ENCODE measurements around the gene DAPK3. TPM values are rescaled to one million over a fixed set of nuclear protein-coding genes. Genes with fewer than 3 reads are reported as not detected.
"Not testable (repeated sequence)": the region's sequence is repeated elsewhere in the genome, so short reads cannot be mapped to it uniquely, and the experiment has no call there.

DAPK3 gene
- total RNA-seq, 1 donor, result 209 TPM

- TF ChIP-seq, protein P1, sequence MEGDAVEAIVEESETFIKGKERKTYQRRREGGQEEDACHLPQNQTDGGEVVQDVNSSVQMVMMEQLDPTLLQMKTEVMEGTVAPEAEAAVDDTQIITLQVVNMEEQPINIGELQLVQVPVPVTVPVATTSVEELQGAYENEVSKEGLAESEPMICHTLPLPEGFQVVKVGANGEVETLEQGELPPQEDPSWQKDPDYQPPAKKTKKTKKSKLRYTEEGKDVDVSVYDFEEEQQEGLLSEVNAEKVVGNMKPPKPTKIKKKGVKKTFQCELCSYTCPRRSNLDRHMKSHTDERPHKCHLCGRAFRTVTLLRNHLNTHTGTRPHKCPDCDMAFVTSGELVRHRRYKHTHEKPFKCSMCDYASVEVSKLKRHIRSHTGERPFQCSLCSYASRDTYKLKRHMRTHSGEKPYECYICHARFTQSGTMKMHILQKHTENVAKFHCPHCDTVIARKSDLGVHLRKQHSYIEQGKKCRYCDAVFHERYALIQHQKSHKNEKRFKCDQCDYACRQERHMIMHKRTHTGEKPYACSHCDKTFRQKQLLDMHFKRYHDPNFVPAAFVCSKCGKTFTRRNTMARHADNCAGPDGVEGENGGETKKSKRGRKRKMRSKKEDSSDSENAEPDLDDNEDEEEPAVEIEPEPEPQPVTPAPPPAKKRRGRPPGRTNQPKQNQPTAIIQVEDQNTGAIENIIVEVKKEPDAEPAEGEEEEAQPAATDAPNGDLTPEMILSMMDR (IDR thresholded peaks at IDR 0.05; ENCODE audit: insufficient read depth, low read depth, low read length), result no peak
- H3K4me3 ChIP-seq (ENCODE audit: low read depth, low read length), result no peak overlapping the region
- no peak for DNase-seq (ENCODE audit: low read depth)
Measured at GRCh38 chr19:3954107-3954506, 16.8 kb downstream of the DAPK3 start.

- DNase-seq (ENCODE audit: low read depth); H3K4me3 ChIP-seq (ENCODE audit: low read depth, low read length): not testable (repeated sequence)
Measured at GRCh38 chr19:3952755-3953276, 18.1 kb downstream of the DAPK3 start.

DNA sequence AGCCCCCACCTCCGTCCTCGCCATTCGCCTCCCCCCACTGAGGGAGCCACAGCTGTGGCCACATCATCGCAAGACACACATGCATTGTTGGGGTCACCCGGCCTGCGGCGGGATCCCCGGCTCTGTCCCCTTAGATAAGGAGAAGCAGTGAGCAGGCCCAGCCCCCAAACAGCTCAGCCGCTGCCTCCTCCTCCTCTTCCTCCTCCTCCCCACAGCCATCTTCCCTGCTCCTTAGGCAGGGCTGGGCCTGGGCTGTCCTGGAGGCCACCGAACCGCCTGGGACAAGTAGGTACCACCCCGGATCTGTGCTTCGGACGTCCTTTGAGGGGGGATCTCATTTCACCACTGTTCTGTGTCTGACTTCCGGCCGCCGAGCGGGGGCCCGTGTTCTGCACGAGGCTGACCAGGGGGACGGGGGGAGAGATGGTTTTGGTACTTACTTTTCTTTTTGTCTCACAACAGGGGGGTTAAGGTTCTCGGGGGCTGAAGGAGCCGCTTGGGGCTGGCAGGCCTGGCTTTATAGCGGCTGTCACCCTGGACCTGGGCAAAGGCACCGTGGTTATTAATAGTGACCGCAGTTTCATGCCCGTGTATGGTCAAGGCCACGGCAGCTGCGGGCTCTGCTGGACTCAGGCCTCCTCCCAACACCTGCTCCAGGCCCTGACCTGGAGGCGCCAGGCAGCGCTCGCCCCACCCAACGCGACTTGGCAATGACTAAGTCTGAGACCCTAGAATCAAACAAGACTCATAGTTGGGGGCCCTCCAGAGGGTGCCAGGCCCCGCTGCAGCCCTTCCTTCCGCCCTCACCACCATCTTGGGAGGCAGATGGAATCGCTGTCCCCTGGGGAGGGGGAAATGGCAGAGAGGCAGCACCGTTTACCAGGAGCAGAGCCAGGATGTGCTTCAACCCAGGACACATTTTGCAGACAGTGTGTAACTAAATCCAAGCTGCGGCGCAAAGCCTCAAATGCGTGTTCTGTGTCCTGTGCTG lies 19.7 kb downstream of the DAPK3 start:
- TF ChIP-seq, protein P1 (IDR thresholded peaks at IDR 0.05; ENCODE audit: insufficient read depth, low read depth, low read length), result no peak
- no peak overlapping the region for H3K4me3 ChIP-seq (ENCODE audit: low read depth, low read length)
- DNase-seq (ENCODE audit: low read depth), result no peak

DNA sequence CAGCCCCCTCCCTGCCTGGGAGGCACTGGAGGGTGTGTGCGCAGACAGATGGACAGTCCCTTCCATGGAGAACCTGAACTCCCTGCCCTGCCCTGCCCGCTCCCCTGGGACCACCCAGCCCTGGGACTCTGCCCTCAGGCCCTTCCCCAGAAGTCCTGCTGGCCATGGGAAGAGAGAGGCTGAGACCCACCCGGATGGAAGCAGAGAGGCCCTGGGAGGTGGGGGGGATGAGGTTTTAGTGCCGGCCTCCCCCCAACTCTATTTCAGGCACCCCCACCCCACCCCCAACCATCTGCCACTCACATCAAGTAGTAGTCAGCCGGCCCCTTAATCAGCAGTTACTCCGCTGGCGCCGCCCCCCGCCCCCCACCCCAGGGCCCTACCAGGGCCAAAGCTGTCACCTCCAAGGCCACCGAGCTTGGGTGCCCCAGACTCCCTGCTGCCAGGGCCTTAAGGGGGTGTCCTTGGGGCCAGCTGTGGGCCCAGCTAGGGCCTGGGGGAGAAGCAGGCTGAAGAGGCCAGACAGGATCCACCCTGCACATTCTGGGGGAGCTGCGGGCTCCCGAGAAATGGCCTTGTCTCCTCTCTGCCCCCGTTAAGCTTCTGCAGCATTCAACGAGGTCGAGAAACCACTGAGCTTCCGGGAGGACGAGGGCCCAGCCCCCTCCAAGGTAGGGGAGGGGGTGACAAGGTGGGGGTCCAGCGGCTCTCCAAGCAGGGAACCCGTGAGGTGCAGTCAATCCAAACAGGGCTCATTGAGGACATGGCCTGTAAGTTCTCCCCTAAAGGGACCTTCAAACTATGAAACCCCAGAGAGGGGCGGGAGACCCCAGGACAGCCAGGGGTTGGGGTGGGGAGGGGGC lies 20.7 kb downstream of the DAPK3 start:
- TF ChIP-seq, protein P1 (IDR thresholded peaks at IDR 0.05; ENCODE audit: insufficient read depth, low read depth, low read length), result no peak
- no peak overlapping the region for H3K4me3 ChIP-seq (ENCODE audit: low read depth, low read length)

DNA sequence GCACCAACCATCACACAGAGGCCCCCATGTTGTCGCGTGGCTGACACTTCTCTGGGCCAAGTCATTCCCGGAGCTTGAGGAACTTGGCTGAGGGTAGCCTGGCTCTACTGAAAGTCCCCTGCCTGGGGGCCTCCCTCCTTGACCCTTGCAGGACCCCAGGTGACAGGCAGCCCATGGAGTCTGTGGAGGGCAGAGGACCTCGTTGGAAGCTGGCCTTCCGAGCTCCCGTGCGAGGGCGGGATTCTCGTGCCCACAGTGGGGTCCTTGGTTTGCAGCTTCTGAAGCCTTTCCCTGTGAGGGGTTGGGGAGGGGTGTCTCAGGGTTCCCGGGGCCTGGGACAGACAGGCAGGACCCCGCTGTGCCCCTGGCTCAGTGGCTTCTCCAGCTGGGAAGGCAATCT lies 21.6 kb downstream of the DAPK3 start:
- TF ChIP-seq, protein P1 (IDR thresholded peaks at IDR 0.05; ENCODE audit: insufficient read depth, low read depth, low read length), result no peak
- DNase-seq (ENCODE audit: low read depth), result no peak
- H3K4me3 ChIP-seq (ENCODE audit: low read depth, low read length), result no peak overlapping the region

More for the DNA sequence above, 20.7 kb downstream of the DAPK3 start:
- no peak for DNase-seq (ENCODE audit: low read depth)

- H3K4me3 ChIP-seq (ENCODE audit: low read depth, low read length); DNase-seq (ENCODE audit: low read depth): not testable (repeated sequence)
Measured at GRCh38 chr19:3947316-3947933, 23.5 kb downstream of the DAPK3 start.

GRCh38 chr19:3945838-3946237 lies 25.1 kb downstream of the DAPK3 start:
- DNase-seq (ENCODE audit: low read depth), result peak; percentile 20
- no peak overlapping the region for H3K4me3 ChIP-seq (ENCODE audit: low read depth, low read length)
- TF ChIP-seq, protein P1 (IDR thresholded peaks at IDR 0.05; ENCODE audit: insufficient read depth, low read depth, low read length), result no peak

Measured in fibroblast of villous mesenchyme (primary cell).